AG04450 (cell line): Measurements from ENCODE around the gene N4BP3. TPM values are rescaled to one million over a fixed set of nuclear protein-coding genes. Genes with fewer than 3 reads are reported as not detected.
A peak's percentile ranks its signal among the peaks of the same experiment; 100 is the strongest.

ENCODE experiments used
- CTCF ChIA-PET: fragments of 300-600, 350-600 bp; formaldehyde crosslinking; extraction: SDS; loops from one replicate; lab custom pipeline; 2022; ENCODE audit warnings: antibody characterized with exemption, inconsistent platforms; lab: Charles Lee
- POLR2A ChIA-PET: fragments of 350-600 bp; formaldehyde crosslinking; extraction: SDS; loops from one replicate; lab custom pipeline; 2021; ENCODE audit warnings: antibody characterized with exemption, inconsistent platforms; lab: Yijun Ruan, JAX
- DNase-seq: peaks from one replicate; pipeline ENCODE4 v3.0.0-alpha.2; 2011; ENCODE audit warnings: low read depth, low spot score
- H3K27ac ChIP-seq: one replicate; pipeline ENCODE4 v1.5.1; 2012; ENCODE audit warnings: low read depth, low read length, control low read depth
- H3K27me3 ChIP-seq: one replicate; pipeline ENCODE4 v1.6.0; 2012; ENCODE audit warnings: low read length; ENCODE audit not compliant: control insufficient read depth, insufficient read depth
- H3K4me3 ChIP-seq: 2 replicates; pipeline ENCODE4 v1.5.1; 2011; ENCODE audit warnings: mild to moderate bottlenecking, low read depth, low read length, control low read depth
- H3K9me3 ChIP-seq: 2 replicates; pipeline ENCODE4 v1.5.1; 2012; ENCODE audit warnings: low read length; ENCODE audit not compliant: control insufficient read depth, insufficient read depth
- CTCF ChIP-seq: IDR thresholded peaks from 2 replicates; pipeline ENCODE4 v1.5.1; 2011; ENCODE audit warnings: low read depth, low read length, control low read depth, inconsistent platforms
- polyA minus RNA-seq: library from RNA; depleted of rRNA, polyadenylated mRNA; stranded (reverse); fragments of >200 nt; gene quantifications from 2 replicates; pipeline ENCODE4 v1.2.3, GENCODE V29; 2011; rRNA and poly(A)+ RNA removed
- polyA plus RNA-seq: library from polyadenylated mRNA; depleted of rRNA; stranded (reverse); fragments of >200 nt; gene quantifications from 2 replicates; pipeline ENCODE4 v1.2.3, GENCODE V29; 2011; rRNA removed

N4BP3 gene
- polyA plus RNA-seq (0.29 and 0.30 TPM in 2 replicates), polyA minus RNA-seq (0.41 and 0.43 TPM in 2 replicates)

- no peak for TF ChIP-seq CTCF
- peak within 1 kb of the TSS; percentile 43 for H3K4me3 ChIP-seq
- DNase-seq = no peak
- ChIA-PET POLR2A (no interaction called here), CTCF (no interaction called here)
- H3K27me3 ChIP-seq = peaks cover 49% of the 10 kb centered on the region
- H3K9me3 ChIP-seq = peaks cover 8% of the 10 kb centered on the region
- no peak within 1 kb of the TSS for H3K27ac ChIP-seq
Observed at GRCh38 chr5:178113141-178113787, at the start of gene N4BP3. TSS of gene N4BP3 (plus strand) at chr5:178113532. CDS start at chr5:178119584, 6,052 bp downstream.

GRCh38 chr5:178067755-178068154 is 45.6 kb upstream of the N4BP3 start:
- no peak for DNase-seq
- Histone ChIP-seq H3K4me3 (no peak overlapping the region), H3K9me3 (no peaks in the 10 kb centered on the region), H3K27ac (no peak overlapping the region), H3K27me3 (peaks cover 21% of the 10 kb centered on the region)
- ChIA-PET POLR2A (no interaction called here), CTCF (interaction anchor here (0.7 kb wide), 1 partner anchor 1477 kb away, joined by 3 read pairs; no protein-coding TSS in a partner anchor)
- no peak for TF ChIP-seq CTCF

GRCh38 chr5:178068293-178068692 is 45.0 kb upstream of the N4BP3 start:
- TF ChIP-seq CTCF = no peak
- CTCF ChIA-PET = interaction anchor here (0.7 kb wide), 1 partner anchor 1478 kb away, joined by 3 read pairs; no protein-coding TSS in a partner anchor
- DNase-seq = no peak
- peaks cover 24% of the 10 kb centered on the region for H3K27me3 ChIP-seq
- POLR2A ChIA-PET = no interaction called here
- no peaks in the 10 kb centered on the region for H3K9me3 ChIP-seq
- no peak overlapping the region for H3K4me3 ChIP-seq
- no peak overlapping the region for H3K27ac ChIP-seq

- no peak overlapping the region for H3K4me3 ChIP-seq
- peak; percentile 49 for TF ChIP-seq CTCF
- DNase-seq = no peak
- ChIA-PET POLR2A (no interaction called here), CTCF (interaction anchor here (1.4 kb wide), 1 partner anchor 463 kb away, joined by 3 read pairs; no protein-coding TSS in a partner anchor)
- H3K9me3 ChIP-seq = no peaks in the 10 kb centered on the region
- peaks cover 32% of the 10 kb centered on the region for H3K27me3 ChIP-seq
- H3K27ac ChIP-seq = no peak overlapping the region
Observed at GRCh38 chr5:178069909-178070308, 43.4 kb upstream of the N4BP3 start.

- Histone ChIP-seq H3K27ac (no peak overlapping the region), H3K4me3 (no peak overlapping the region), H3K9me3 (no peaks in the 10 kb centered on the region; the same call in 1 of the 2 replicates), H3K27me3 (peaks cover 41% of the 10 kb centered on the region)
- DNase-seq = no peak
- TF ChIP-seq CTCF = no peak
- POLR2A ChIA-PET = interaction anchor here (0.6 kb wide), 1 partner anchor 47 kb away, joined by 4 read pairs; no protein-coding TSS in a partner anchor
- CTCF ChIA-PET = interaction anchor here (1.4 kb wide), 1 partner anchor 464 kb away, joined by 5 read pairs; no protein-coding TSS in a partner anchor
Observed at GRCh38 chr5:178071108-178071507, 42.2 kb upstream of the N4BP3 start.
